IMR-90 (cell line): Measurements from ENCODE around the gene SERTAD4. TPM values are rescaled to one million over a fixed set of nuclear protein-coding genes. Genes with fewer than 3 reads are reported as not detected.

Experiments used
- ATAC-seq: fragments of 200-7000 bp; cut with Tn5 transposase; 2 replicates; pipeline ENCODE4 v1.9.1; 2020; ENCODE audit warnings: low read depth, mild to moderate bottlenecking, moderate library complexity
- BruUV-seq: library from RNA; stranded (reverse); fragments of 400-500 nt; replicated peaks from 2 replicates; lab custom pipeline; 2021; lab: Mats Ljungman, UMichigan
- CTCF ChIA-PET: fragments of 300-600 bp; formaldehyde crosslinking; extraction: SDS; loops from one replicate; lab custom pipeline; 2021; ENCODE audit warnings: antibody characterized with exemption; lab: Yijun Ruan, JAX
- POLR2A ChIA-PET: fragments of 300-600 bp; sonication (Branson Sonifier 250); formaldehyde crosslinking; loops from one replicate; lab custom pipeline; 2022; ENCODE audit warnings: antibody characterized with exemption; ENCODE audit not compliant: unreplicated experiment; lab: Charles Lee
- DNase-seq: peaks from one replicate; pipeline ENCODE4 v3.0.0; 2013
- H2AFZ ChIP-seq: replicated peaks from 2 replicates; pipeline ENCODE3; 2013; ENCODE audit warnings: low read length, mild to moderate bottlenecking; ENCODE audit not compliant: poor library complexity
- H2AK5ac ChIP-seq: 2 replicates; pipeline ENCODE4 v1.6.1; 2013; ENCODE audit warnings: low read depth, low read length, inconsistent platforms
- H2AK9ac ChIP-seq: replicated peaks from 2 replicates; pipeline ENCODE3; 2013; ENCODE audit warnings: mild to moderate bottlenecking, low read depth, low read length, moderate library complexity; ENCODE audit not compliant: poor library complexity
- H2BK120ac ChIP-seq: 2 replicates; pipeline ENCODE4 v1.6.1; 2013; ENCODE audit warnings: low read depth, low read length, inconsistent platforms
- H2BK15ac ChIP-seq: 3 replicates; pipeline ENCODE4 v1.6.1; 2013; ENCODE audit warnings: low read depth, low read length, inconsistent platforms
- H2BK20ac ChIP-seq: 2 replicates; pipeline ENCODE4 v1.6.1; 2013; ENCODE audit warnings: low read depth, mild to moderate bottlenecking, inconsistent platforms, low read length, moderate library complexity
- H2BK5ac ChIP-seq: 2 replicates; pipeline ENCODE4 v1.6.1; 2013; ENCODE audit warnings: mild to moderate bottlenecking, low read depth, low read length, inconsistent platforms; ENCODE audit not compliant: poor library complexity, severe bottlenecking
- H3K14ac ChIP-seq: replicated peaks from 2 replicates; pipeline ENCODE4 v1.6.1; 2013; ENCODE audit warnings: low read depth, low read length, inconsistent platforms
- H3K18ac ChIP-seq: 2 replicates; pipeline ENCODE4 v1.6.1; 2013; ENCODE audit warnings: low read depth, low read length, control low read depth
- H3K23ac ChIP-seq: 2 replicates; pipeline ENCODE4 v1.6.1; 2013; ENCODE audit warnings: low read depth, low read length, inconsistent platforms
- H3K27ac ChIP-seq: 2 replicates; pipeline ENCODE4 v1.5.1; 2013; ENCODE audit warnings: mild to moderate bottlenecking, control low read depth, low read length; ENCODE audit not compliant: insufficient read depth
- H3K27me3 ChIP-seq: 2 replicates; pipeline ENCODE4 v1.6.1; 2013; ENCODE audit warnings: low read length; ENCODE audit not compliant: control insufficient read depth, insufficient read depth
- H3K36me3 ChIP-seq: 2 replicates; pipeline ENCODE4 v1.6.1; 2013; ENCODE audit warnings: low read length, mixed read lengths; ENCODE audit not compliant: control insufficient read depth, insufficient read depth
- H3K4ac ChIP-seq: 2 replicates; pipeline ENCODE4 v1.6.1; 2013; ENCODE audit warnings: low read depth, low read length, inconsistent platforms
- H3K4me1 ChIP-seq: 2 replicates; pipeline ENCODE4 v1.6.1; 2013; ENCODE audit warnings: low read length, mixed read lengths; ENCODE audit not compliant: control insufficient read depth, insufficient read depth
- H3K4me2 ChIP-seq: 2 replicates; pipeline ENCODE4 v1.6.1; 2013; ENCODE audit warnings: low read depth, mild to moderate bottlenecking, control low read depth, low read length, moderate library complexity
- H3K4me3 ChIP-seq: 2 replicates; pipeline ENCODE4 v1.5.1; 2013; ENCODE audit warnings: low read depth, mild to moderate bottlenecking, control low read depth, low read length, moderate library complexity; ENCODE audit not compliant: insufficient read depth
- H3K56ac ChIP-seq: 2 replicates; pipeline ENCODE4 v1.6.1; 2013; ENCODE audit warnings: low read length, inconsistent platforms; ENCODE audit not compliant: insufficient read depth; ENCODE audit errors: extremely low read depth
- H3K79me1 ChIP-seq, 2 experiments: 2 replicates each; pipeline ENCODE4 v1.6.1; 2013; ENCODE audit warnings: low read length in 2 of 2, inconsistent platforms in 1 of 2, low read depth in 1 of 2
- H3K9ac ChIP-seq: 2 replicates; pipeline ENCODE4 v1.6.1; 2013; ENCODE audit warnings: low read depth, low read length, control low read depth
- H3K9me1 ChIP-seq: 2 replicates; pipeline ENCODE4 v1.6.1; 2013; ENCODE audit warnings: low read length, inconsistent platforms; ENCODE audit not compliant: insufficient read depth
- H3K9me3 ChIP-seq: 2 replicates; pipeline ENCODE4 v1.6.1; 2013; ENCODE audit warnings: low read length; ENCODE audit not compliant: control insufficient read depth, insufficient read depth
- H4K20me1 ChIP-seq: 2 replicates; pipeline ENCODE4 v1.6.1; 2013; ENCODE audit warnings: low read length, inconsistent platforms; ENCODE audit not compliant: insufficient read depth
- H4K5ac ChIP-seq: 2 replicates; pipeline ENCODE4 v1.6.1; 2013; ENCODE audit warnings: mild to moderate bottlenecking, low read depth, low read length, control low read depth
- H4K8ac ChIP-seq, 2 experiments: 2 replicates each; pipeline ENCODE4 v1.6.1; 2013; ENCODE audit warnings: low read depth in 2 of 2, low read length in 2 of 2, control low read depth in 1 of 2, inconsistent platforms in 1 of 2
- H4K91ac ChIP-seq: 2 replicates; pipeline ENCODE4 v1.6.1; 2013; ENCODE audit warnings: low read depth, low read length, inconsistent platforms; ENCODE audit not compliant: insufficient read depth
- CTCF ChIP-seq: conservative IDR thresholded peaks from 2 replicates; pipeline ENCODE4 v1.5.1; 2012; ENCODE audit warnings: mild to moderate bottlenecking, low read depth, low read length, improper control_type of control experiment
- MAFK ChIP-seq: IDR thresholded peaks from 2 replicates; pipeline ENCODE4 v1.6.1; 2012; ENCODE audit warnings: low read depth, low read length, improper control_type of control experiment
- MAZ ChIP-seq: IDR thresholded peaks from 2 replicates; pipeline ENCODE4 v1.6.1; 2012; ENCODE audit warnings: low read depth, mild to moderate bottlenecking, low read length, improper control_type of control experiment, moderate library complexity, borderline replicate concordance
- MXI1 ChIP-seq: IDR thresholded peaks from 2 replicates; pipeline ENCODE4 v1.6.1; 2012; ENCODE audit warnings: low read depth, mild to moderate bottlenecking, low read length, moderate library complexity, borderline replicate concordance
- RAD21 ChIP-seq: IDR thresholded peaks from 2 replicates; pipeline ENCODE4 v1.6.1; 2012; ENCODE audit warnings: low read length, improper control_type of control experiment
- RFX5 ChIP-seq: IDR thresholded peaks from 2 replicates; pipeline ENCODE4 v1.8.0; 2012; ENCODE audit warnings: low read depth, mild to moderate bottlenecking, low read length, moderate library complexity
- WGBS, 2 experiments: methylation state at CpG; one replicate each; pipeline versions ENCODE4 v1.1.5 to v1.1.7; 2013; ENCODE audit warnings: missing lambda C conversion rate in 2 of 2; ENCODE audit not compliant: insufficient read length in 1 of 2; ENCODE audit errors: extremely low coverage in 2 of 2; 5-methylcytosine and 5-hydroxymethylcytosine counted together
- dilution Hi-C: fragments of 300-500 bp; cut with HindIII; formaldehyde crosslinking; loops from one replicate; pipeline ENCODE4 v1.14.3; 2018; ENCODE audit warnings: low sequenced_read_pairs; ENCODE audit not compliant: unreplicated experiment
- in situ Hi-C: fragments of 300-500 bp; cut with MboI; formaldehyde crosslinking; loops from 3 replicates; pipeline ENCODE4 v1.14.3; 2019; ENCODE audit warnings: low sequenced_read_pairs, inconsistent platforms, mixed read lengths
- intact Hi-C: fragments of 100-400 bp; cut with micrococcal nuclease; formaldehyde crosslinking; loops from 2 replicates; pipeline ENCODE4 v1.10.0; 2022
- polyA plus RNA-seq, 3 experiments: library from polyadenylated mRNA; depleted of rRNA; stranded (reverse); fragments of >200 nt; gene quantifications; 2 replicates each; pipeline ENCODE4 v1.2.3, GENCODE V29; 2012; ENCODE audit warnings: low replicate concordance in 1 of 3
- total RNA-seq: library from RNA; depleted of rRNA; stranded (reverse); fragments of >200 nt; gene quantifications from 2 replicates; pipeline ENCODE4 v1.2.3, GENCODE V29; 2012

SERTAD4 gene
- total and polyA plus RNA-seq, 2 of the 4 experiments (the other 2 are of a cell fraction), result under 0.01 to 0.22 TPM

GRCh38 chr1:210250998-210251679, 18.5 kb downstream of the SERTAD4 start:
- H4K20me1 ChIP-seq, result no peaks in the 10 kb centered on the region
- no peaks in the 10 kb centered on the region; the same call in 1 of the 2 replicates for H3K36me3 ChIP-seq
- no peak overlapping the region for H2AK9ac ChIP-seq
- no peak overlapping the region for H3K14ac ChIP-seq
- ATAC-seq (peak; percentile 67), DNase-seq (no peak)
- BruUV-seq, result no TSS peak
- H3K4me3 ChIP-seq, result no peak overlapping the region; the same call in 1 of the 2 replicates
- H2BK15ac ChIP-seq, result no peak overlapping the region
- in situ Hi-C loops, result no loop called here
- H2AFZ ChIP-seq, result peak overlapping the region; percentile 75
- H3K9me1 ChIP-seq, result no peaks in the 10 kb centered on the region; the same call in 1 of the 2 replicates
- no peak overlapping the region for H3K27ac ChIP-seq
- no peaks in the 10 kb centered on the region for H3K9me3 ChIP-seq
- POLR2A ChIA-PET, result interaction anchor here (0.6 kb wide), 1 partner anchor 44 kb away, joined by 3 read pairs; no protein-coding TSS in a partner anchor
- no peak overlapping the region for H4K5ac ChIP-seq
- no peak overlapping the region for H3K18ac ChIP-seq
- TF ChIP-seq RFX5 (no peak), RAD21 (no peak), CTCF (no peak), MXI1 (no peak), MAFK (no peak), MAZ (no peak)
- H3K23ac ChIP-seq, result no peak overlapping the region
- H2BK5ac ChIP-seq, result no peak overlapping the region
- H3K9ac ChIP-seq, result no peak overlapping the region
- H4K8ac ChIP-seq, result no peak overlapping the region
- no peak overlapping the region for H2BK120ac ChIP-seq
- no peak overlapping the region for H4K91ac ChIP-seq
- peaks cover 65% of the 10 kb centered on the region for H3K27me3 ChIP-seq
- dilution Hi-C loops, result no loop called here
- H2AK5ac ChIP-seq, result no peak overlapping the region
- no peak overlapping the region for H3K56ac ChIP-seq
- intact Hi-C loops, result no loop called here
- H3K79me1 ChIP-seq, result no peaks in the 10 kb centered on the region
- peak overlapping the region; percentile 8; the same call in 1 of the 2 replicates for H3K4me2 ChIP-seq
- H2BK20ac ChIP-seq, result no peak overlapping the region
- CTCF ChIA-PET, result no interaction called here
- WGBS, 2 experiments, result no CpG with 5 or more reads among the region's 37 CpGs
- H3K4ac ChIP-seq, result no peak overlapping the region
- no peaks in the 10 kb centered on the region for H3K4me1 ChIP-seq
